Left hindlimb (tissue), 1 donor: Measurements from ENCODE around the gene NECTIN1.

Source experiments
- DNase-seq: peaks from one replicate; pipeline ENCODE4 v3.0.0-alpha.2; 2018

The NECTIN1 gene

DNA sequence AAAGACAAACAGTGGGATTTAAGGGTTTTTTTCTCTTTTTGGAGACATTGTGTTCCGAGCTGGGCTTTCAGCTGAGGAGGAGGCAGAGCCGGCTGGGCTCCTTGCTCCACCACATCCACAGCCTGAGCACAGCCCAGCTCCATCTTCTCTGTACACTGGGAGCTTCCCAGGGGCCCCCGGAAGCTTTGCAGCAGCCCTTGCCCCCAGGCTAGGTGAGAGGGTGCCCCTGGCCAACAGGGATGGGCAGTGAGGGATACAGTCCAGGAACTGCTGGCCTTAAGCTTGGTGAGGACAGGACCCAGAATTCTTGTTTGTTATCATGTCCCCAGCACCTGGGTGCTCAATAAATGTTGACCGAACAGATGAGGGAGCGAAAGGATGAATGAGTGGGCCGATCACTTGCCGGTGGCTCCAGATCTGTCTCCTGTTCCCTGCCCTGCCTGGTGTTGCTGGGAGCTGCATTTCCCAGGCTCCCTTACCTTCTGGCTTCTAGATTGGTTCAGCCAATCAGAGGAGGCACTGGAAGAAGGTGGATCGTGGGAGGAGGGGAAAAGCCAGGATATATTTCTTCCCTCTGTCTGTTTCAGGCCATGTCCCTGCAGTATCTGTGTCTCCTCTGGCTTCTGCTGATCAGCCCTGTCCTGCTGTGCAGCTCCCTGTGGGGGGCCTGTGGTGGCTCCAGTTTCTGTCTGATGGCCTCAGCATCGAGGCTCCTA lies 26.5 kb upstream of the NECTIN1 start:
- no peak for DNase-seq

DNA sequence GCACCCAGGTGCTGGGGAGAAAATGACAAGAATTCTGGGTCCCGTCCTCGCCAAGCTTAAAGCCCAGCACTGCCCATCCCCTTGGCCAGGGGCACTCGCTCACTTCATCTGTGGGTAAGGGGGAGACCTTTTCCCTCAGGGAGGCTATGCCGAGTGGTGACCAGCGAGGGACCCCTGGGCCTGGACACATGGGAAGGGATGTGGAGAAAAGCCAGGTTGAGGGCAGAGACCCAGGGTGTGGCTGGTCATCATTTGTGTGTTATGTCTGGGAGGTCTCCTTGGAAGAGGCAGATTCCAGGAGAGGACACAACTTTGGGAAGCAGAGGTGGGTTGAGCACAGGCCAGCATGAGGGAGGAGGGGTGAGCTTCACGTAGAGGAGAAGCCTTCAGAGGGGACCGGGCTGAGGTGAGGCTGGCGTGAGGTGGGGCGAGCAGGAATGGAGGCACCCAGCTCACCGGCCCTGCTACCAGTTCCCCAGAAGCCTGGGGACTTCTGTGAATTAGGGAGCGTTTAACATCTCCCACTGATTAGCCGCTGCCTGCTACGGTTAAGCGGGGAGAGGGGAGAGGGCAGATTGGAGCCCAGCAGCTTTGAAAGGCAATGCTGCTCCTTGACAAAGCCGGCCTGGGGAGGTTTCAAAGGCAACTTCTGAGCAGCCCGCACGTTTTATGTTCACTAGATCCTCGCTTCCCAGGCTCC lies 25.8 kb upstream of the NECTIN1 start:
- DNase-seq = no peak

DNA sequence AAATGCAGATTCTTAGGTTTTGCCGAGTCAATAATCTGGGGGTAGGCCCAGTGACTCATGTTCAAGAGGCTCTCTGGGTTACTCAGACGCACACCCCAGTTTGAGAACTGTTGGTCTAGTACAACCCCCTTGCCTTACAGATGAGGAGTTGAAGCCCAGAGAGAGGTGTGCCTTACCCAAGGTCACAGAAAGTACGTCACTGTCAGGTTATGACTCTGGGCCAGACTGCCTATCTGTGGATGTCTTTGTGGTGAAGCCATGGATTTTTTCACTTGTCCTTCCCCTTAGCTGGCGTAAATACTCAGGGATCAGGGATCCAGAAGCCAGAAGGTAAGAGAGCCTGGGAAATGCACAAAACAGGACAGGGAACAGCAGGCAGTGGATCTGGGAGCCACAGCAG lies 25.2 kb upstream of the NECTIN1 start:
- no peak for DNase-seq

DNA sequence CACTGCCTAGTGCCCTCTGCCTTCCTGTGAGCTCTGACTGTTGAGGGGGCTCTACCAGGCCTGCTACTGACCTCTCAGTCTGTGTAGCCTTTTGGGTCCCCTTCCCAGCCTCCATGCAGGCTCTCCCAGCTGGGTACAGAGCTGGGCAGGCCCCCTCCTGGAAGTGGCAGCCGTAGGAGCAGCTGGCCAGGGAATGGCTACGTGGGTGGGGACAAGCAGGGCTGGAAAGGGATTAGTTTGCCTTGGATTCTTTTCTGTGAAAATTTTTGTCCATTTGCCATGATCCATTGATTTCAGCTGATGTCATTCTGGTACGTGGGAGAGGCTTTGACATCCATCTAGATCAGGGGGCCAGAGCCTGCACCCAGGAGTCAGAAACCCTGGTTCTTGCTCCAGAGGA lies 23.9 kb upstream of the NECTIN1 start:
- no peak for DNase-seq

DNA sequence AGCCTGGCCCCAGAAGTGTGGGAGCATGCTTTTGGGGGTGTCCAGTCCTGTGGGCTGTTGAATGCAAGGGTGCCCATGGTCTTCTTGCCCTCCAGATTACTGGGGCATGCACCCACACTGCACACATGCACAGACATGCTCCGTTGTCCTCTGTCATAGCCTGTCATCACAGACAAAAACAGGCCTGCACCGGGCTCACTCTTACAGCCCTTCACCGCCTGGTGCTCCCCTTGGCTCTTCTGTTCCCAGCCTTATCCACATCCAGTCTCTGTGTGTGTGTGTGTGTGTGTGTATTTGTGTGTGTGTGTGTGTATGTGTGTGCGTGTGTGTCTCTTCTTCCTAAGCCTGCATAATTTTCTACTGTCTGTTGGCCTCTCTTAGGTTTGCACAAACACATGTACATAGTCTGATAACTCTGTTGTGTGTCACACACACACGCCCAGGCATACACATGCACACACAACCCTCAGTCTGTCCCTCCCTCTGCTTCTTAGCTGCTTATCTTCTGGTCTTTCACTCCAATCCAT lies 23.4 kb upstream of the NECTIN1 start:
- no peak for DNase-seq

DNA sequence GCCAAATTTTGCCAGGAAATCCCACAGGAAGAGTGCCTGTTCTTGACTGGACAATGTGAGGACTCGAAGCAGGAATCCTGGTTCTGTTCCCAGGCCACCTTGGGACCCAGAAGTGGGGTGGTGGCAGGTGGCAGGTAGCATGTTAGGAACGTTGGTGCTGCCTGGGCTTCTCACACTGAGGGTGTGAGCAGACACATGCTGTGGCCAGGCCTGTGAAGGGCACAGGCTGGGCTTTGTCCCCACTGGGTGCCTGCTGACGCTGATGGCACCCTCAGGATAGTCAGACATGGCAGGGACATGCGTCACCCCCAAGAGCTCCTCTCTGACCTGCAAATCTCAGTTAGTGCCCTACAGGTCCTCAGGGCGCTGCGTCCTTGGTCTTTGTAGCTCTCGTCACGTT lies 21.1 kb upstream of the NECTIN1 start:
- DNase-seq = peak; percentile 7

DNA sequence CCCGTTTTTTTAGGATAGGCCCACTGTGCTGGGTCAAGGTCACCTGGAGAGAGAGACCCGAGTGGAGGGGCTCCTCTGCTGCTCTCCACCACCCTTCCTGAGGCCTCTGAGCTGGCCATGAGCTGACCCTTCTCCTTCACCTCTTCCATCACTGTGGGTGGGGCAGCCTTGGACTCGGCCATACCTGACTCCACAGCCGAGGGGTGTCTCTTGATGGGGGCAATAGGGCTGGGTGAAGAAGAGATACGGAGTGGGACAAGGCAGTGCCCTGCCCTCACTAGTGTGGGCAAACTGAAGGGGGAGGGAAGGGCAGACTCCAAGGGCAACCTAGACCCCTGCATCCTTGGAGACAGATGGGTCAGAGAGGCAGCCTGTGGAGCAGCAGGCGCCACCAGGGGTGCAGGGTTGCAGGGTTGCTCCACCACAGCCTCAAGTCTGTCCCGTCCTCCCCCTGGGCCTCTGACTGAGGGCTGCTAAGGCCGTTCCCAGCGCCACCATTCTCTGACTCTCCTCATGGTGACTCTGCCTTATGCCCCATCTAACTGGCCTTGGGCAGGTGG lies 20.1 kb upstream of the NECTIN1 start:
- DNase-seq = peak; percentile 6

DNA sequence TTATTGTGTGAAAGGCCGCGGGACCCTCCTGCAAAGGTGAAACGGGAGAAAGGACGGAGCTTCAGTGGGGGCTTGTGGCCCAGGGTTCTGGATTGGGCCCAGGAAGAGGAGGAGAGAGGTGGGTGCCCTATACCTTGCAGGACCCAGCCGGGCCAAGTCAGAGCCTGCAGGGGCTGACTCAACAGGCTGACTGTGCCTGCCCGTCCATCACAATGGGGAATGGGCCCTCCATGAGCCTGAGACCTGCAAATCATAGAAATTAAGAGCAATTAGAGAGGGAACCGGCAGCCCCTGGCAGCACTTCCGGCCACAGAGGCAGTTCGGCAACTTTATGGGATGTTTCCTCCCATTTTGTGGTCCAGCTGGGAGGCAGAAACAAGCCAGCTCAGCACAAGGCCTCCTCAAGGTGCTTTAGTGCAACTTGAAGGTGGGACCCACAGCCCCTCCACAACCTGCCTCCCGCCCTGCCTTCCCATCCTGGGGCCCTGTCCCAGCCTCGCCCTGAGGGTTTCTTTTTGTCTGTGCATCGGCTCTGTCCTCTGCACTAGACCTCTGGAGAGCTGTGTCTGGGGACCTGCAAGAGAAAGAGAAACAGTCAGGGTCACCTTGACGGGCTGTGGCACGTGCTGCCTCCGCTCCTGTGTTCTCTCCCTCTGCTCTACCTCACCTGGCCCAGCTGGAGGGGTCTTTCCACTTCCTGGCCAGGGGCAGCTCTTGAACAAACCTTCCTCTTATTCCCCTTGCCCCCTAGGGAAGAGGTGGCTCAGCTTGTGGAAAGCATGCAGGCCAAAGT lies 19.1 kb upstream of the NECTIN1 start:
- DNase-seq = peak; percentile 20

DNA sequence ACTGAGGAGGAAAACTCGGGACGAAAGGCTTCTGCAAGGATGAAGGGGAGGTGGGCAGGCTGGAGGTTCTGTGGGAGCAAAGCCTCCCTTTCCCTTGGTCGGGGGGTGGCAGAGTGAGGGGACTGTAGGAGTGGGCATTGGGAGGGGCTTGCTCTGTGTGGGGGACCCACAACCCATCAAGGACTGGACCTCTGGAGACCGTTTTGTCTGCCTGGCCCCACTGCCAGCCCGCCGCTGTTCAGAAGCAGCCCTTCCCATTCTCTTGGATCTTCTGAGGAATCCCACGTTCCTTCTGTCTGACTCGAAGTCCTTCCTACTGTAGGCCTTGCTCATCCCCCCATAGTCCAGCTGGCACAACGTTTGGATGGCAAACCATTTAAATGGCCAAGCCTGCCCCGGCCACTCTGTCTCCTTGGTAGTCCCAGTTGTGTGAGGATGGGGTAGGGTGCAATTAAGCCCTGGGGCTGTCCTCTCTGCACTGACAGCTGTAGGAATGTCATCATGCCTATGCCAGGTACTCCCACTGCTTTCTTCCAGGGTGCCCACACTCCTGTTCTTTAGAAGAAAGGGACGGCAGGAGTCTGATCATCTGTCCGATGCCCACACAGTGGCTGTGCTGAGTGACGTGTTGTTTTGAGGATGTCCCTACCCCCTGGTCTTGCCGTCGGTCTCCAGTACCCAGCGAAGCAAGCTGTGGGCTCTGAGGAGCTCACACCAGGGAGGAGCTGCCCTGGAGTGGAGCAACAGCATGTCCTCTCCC lies 17.0 kb upstream of the NECTIN1 start:
- DNase-seq = peak; percentile 4

DNA sequence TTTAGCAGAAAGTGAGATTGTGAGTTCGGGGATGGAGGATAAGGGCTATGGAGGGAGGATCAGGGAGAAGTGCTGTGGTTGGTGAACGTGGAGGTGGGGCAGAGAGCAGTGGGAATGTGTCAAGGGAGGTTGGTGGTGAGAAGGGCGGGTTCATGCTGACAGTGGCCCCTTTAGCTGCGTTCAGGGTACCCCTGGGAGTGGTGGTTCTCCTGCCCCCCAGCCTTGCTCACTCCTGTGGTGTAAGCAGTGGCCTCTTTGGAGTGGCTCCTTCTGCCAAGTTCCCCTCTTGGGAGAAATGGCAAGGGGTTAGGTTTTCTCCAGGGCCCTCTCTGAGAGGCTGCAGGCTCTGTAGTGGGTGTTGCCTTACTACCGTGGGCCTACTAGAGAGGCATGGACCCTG lies 16.1 kb upstream of the NECTIN1 start:
- peak; percentile 10 for DNase-seq

DNA sequence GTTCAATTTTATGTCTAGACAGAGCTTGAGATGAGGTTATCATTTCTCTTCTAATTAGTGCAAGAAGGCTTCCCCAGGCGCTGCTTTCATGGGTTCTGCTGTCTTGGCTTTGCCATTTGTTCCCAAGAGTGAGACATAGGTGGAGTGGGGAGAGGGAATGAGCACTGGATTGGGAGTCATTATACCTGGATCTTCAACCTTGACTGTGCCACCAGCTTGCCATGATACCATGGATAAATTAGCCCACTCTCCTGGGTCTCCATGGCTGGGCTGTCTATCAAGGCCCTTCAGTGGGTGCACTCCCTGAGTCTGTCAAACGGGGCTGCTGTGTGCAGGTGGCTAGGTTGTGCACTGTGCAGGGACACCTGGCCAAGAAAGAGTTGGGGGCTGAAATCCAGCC lies 15.6 kb upstream of the NECTIN1 start:
- peak; percentile 10 for DNase-seq

DNA sequence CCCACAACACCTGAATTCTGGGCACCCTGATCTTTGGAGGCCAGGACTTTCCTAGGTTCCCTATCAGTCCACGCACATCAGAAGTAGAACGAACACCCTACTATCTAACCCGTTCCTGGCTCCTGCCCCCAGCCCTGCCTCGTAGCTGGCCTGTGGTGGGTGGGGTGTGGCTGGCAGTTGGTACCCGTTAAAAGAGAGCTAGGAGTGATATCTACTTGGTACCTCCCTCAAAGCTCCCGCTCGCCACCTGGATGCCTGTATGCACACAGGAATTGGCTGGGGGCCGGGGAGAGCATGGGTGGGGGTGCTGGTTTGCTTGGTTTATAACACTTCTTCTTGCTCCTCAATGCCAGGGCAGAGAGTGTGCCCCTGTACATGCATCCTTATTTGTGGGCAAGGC lies 14.0 kb upstream of the NECTIN1 start:
- no peak for DNase-seq

DNA sequence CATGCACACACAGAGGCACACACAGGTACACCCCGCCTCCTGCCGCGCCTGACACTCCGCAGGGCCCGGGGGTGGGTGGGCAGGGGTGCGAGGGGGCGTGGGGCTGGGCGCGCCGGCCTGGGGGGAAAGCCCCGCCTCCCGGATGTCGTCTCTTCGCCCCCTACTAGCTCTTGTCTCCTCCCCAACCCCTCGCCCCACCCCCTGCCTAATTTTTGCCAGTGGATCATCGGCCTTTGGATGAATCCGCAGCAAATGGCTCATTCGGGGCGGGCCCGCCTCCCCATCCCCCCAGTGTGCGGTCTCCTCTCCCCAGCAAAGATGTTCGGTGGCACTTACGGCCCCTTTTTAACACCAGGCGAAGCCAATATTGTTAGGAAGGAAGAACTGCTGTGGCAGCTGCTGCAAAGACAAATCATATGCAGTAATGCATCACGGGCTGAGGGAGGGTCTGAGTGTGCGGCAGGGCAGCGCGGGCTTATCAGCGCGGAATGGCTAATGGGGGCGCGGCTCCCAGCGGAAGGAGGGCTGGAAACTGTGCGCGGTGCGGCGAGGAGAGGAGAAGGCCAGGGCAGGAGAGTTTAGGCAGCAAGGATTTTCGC lies 13.4 kb upstream of the NECTIN1 start:
- DNase-seq = peak; percentile 79

DNA sequence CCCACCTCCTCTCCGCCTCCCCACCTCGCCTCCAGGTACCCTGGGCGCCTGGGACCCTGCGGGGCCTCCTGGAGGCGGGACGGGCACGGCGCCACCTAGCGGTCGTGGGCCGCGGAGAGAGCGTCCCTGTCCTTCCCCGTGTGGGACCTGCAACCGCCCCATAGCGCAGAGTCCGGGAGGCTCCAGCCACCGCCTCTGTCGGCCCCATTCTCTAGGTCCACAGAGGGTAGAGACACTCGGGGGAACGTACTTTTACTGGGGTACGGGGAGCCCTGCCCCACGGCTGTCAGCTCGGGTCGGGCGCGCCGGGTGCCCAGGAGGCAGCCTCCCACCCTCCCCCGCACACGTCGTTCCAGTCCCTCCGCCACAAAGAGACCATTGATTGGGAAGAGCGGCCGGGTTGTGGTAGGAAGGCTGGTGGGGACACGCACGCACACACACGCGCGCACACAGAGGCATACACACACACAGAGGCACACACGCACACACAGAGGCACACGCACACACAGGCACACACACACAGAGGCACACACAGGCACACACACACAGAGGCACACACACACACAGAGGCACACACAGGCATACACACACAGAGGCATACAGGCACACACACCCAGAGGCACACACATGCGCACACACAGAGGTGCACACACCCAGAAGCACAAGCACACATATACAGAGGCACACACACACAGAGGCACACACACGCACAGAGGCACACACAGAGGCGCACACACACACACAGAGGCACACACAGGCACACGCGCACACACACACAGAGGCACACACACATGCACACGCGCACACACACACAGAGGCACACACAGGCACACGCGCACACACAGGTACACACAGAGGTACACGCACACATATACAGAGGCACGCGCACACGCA lies 12.6 kb upstream of the NECTIN1 start:
- peak; percentile 36 for DNase-seq

DNA sequence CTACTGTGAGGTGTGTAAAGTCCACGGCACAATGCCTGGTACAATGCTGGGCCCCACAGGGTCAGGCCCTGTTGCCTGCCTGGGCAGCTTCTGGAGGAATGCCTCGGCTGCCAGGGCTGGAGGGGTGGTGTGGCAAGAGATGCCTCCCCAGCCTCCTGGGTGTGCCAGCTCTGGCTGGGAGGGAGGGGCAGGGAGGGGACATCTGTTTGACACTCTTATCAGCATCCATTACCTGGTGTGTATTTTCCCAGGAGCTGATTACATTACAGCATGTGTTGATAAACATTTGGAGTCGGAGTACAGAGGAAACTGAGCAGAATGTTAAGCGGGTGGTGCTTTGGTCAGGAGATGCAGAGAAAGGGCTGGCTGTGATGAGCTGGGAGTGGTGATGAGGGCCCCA lies 11.0 kb upstream of the NECTIN1 start:
- no peak for DNase-seq

DNA sequence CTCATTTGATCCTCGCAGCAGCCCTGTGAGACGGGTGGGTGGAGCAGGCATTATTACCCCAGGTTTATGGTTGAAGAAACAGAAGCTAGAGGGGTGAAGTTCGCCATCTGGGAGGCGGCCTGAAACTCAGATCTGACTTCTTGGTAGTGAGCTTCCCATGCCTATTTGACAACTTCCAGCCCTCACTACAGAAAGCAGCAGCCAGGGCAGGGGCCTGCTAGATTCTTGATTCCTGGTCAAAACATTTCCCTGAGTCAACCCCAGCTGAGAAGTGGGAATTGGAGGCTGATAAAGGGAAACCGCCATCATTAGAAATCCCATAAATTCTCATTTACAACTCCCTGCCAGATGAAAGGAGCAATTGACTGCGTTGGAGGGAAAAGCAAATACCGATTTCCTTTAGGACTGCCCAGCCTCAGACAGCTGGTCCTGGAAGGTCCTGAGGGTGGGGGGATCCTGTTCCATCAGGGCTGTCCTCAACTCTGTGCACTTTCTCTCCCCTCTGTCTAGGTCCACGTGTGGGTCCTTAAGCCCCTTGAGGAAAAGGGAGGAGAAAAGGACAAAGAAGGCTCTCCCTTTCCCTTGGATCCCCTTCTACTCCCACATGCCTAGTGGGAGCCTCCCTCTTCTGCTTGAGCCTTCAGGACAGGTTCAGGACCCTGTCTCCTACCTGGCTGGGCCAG lies 10.2 kb upstream of the NECTIN1 start:
- no peak for DNase-seq

DNA sequence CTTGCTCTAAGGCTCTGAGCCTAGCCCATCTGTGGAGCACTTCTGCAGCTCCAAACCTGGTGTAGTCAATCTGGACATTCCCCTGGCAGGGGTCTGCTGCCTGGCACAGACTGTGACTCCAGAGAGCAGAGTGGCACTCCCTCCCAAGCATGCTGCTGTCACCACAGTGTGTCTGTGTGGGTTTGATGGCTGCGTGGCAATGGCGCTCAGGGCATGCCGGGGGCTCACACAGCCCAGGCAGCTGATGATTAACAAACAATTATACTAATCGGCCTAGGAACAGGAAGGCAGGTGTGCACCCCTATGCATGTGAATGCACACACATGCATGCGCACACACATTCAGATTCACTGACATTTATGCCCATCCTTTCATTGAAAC lies 9.0 kb upstream of the NECTIN1 start:
- no peak for DNase-seq

DNA sequence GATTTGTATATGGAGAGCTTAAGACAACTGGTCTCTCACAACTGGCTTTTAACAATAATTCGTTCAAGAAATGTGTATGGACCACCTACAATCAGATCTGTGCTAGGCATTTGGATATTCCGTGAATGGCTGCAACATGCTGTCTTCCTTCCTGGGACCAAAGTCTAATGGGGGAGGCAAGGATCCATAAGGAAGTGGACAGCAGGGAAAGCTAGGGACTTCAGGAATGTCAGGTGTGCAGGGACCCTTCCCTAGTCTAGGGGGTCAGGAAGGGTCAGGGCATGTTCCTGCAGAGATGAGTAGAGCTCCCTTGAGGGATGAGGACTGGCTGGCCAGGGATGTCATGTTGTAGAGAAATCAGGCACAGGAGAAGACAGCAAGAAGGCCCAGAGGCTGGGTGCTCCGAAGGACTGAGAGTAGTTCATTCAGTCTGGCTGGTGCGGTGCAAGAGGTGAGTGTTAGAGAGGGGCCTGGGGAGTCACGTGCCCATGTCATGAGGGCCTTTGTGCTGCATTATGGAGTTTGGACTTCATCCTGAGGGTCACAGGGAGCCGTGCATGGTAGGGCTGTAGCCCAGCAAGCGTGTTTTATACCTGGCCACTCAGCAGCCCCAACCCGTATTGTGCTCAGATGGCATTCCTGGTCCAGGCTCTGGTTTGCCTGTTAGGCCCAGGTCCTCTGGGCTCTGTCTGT lies 8.5 kb upstream of the NECTIN1 start:
- DNase-seq = no peak

DNA sequence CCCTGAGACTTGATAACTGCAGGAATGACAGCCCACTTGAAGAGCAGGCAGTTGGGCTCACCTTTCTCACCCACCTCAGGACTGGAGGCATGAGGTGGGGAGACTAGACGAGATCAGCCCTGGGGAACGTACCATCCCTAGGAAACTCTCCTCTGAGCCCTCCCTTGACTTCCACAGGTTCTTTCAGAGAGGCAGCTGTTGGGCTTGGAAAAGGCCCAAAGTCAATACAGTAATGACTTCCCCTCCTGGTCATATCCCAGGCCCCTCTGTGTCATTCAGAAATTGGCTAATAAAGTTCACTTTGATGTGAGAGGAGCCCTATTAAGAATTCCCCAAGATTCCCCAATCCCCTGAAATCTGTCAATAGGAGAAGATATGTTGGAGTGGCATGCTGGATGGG lies 5.8 kb upstream of the NECTIN1 start:
- no peak for DNase-seq
